SK-N-SH (cell line): ENCODE data around the gene GALNT17. TPM values are rescaled to one million over a fixed set of nuclear protein-coding genes. Genes with fewer than 3 reads are reported as not detected.

ENCODE experiments used
- CTCF ChIA-PET: fragments of 300-600, 350-600 bp; formaldehyde crosslinking; extraction: SDS; loops from one replicate; lab custom pipeline; 2021; lab: Yijun Ruan, JAX
- POLR2A ChIA-PET: fragments of 350-600 bp; sonication (Branson Sonifier 250); formaldehyde crosslinking; extraction: SDS; loops from one replicate; lab custom pipeline; 2020; ENCODE audit warnings: antibody characterized with exemption, inconsistent platforms; lab: Yijun Ruan, JAX
- DNase-seq: peaks from one replicate; pipeline ENCODE4 v3.0.0; 2012
- H2AFZ ChIP-seq: fragments of 200-600 bp; sonication (generic); 2 replicates; pipeline ENCODE4 v1.8.1; 2016; ENCODE audit warnings: antibody characterized with exemption, mild to moderate bottlenecking, low read depth
- H3F3A ChIP-seq: fragments of 200-600 bp; sonication (generic); replicated peaks from 2 replicates; pipeline ENCODE3; 2016; ENCODE audit warnings: antibody characterized with exemption, mild to moderate bottlenecking; ENCODE audit not compliant: insufficient read depth
- H3K27ac ChIP-seq, 2 experiments: fragments of 200-500 bp in 1 of 2; fragments of 200-600 bp in 1 of 2; sonication (Bioruptor generic) in 1 of 2; sonication (generic), shearing (Covaris generic) in 1 of 2; 2 replicates each; pipeline versions ENCODE4 v1.5.1 to v1.6.1; 2014 to 2016; ENCODE audit warnings: low read depth in 2 of 2, inconsistent platforms in 1 of 2, low read length in 1 of 2, mild to moderate bottlenecking in 1 of 2, mixed read lengths in 1 of 2
- H3K27me3 ChIP-seq: fragments of 200-600 bp; sonication (generic), shearing (Covaris generic); 2 replicates; pipeline ENCODE4 v1.6.1; 2016; ENCODE audit warnings: mixed run types; ENCODE audit not compliant: insufficient read depth
- H3K36me3 ChIP-seq, 2 experiments: fragments of 200-500 bp in 1 of 2; fragments of 200-600 bp in 1 of 2; sonication (Bioruptor generic) in 1 of 2; sonication (generic) in 1 of 2; replicated peaks in 1 of 2; 2 replicates each; pipeline versions ENCODE3 to v1.5.1; 2014 to 2016; ENCODE audit warnings: low read length in 1 of 2, mild to moderate bottlenecking in 1 of 2; ENCODE audit not compliant: insufficient read depth in 2 of 2, control insufficient read depth in 1 of 2
- H3K4me1 ChIP-seq, 2 experiments: fragments of 200-500 bp in 1 of 2; fragments of 200-600 bp in 1 of 2; sonication (Bioruptor generic) in 1 of 2; sonication (generic), shearing (Covaris generic) in 1 of 2; 2 replicates each; pipeline versions ENCODE4 v1.5.1 to v1.6.1; 2014 to 2016; ENCODE audit warnings: low read depth in 1 of 2, low read length in 1 of 2, mixed run types in 1 of 2; ENCODE audit not compliant: insufficient read depth in 2 of 2, control insufficient read depth in 1 of 2
- H3K4me2 ChIP-seq: fragments of 200-600 bp; sonication (generic), shearing (Covaris generic); 2 replicates; pipeline ENCODE4 v1.6.1; 2017; ENCODE audit warnings: mixed run types
- H3K4me3 ChIP-seq, 2 experiments: fragments of 200-500 bp in 1 of 2; fragments of 200-600 bp in 1 of 2; sonication (Bioruptor generic) in 1 of 2; sonication (generic), shearing (Covaris generic) in 1 of 2; 2 replicates each; pipeline versions ENCODE4 v1.5.1 to v1.8.1; 2014 to 2016; ENCODE audit warnings: low read depth in 2 of 2, inconsistent platforms in 1 of 2, low read length in 1 of 2, mild to moderate bottlenecking in 1 of 2, mixed read lengths in 1 of 2, moderate library complexity in 1 of 2
- H3K79me2 ChIP-seq: fragments of 200-600 bp; sonication (generic); 2 replicates; pipeline ENCODE4 v1.8.1; 2017; ENCODE audit warnings: mild to moderate bottlenecking; ENCODE audit not compliant: insufficient read depth
- H3K9ac ChIP-seq: fragments of 200-600 bp; sonication (generic); 2 replicates; pipeline ENCODE4 v1.6.1; 2017; ENCODE audit warnings: mixed run types
- H3K9me2 ChIP-seq: fragments of 200-600 bp; sonication (generic); 2 replicates; pipeline ENCODE4 v1.6.1; 2017; ENCODE audit warnings: mixed run types
- H3K9me3 ChIP-seq: fragments of 200-600 bp; sonication (generic); 2 replicates; pipeline ENCODE4 v1.6.1; 2017; ENCODE audit warnings: mixed run types, mild to moderate bottlenecking, moderate library complexity
- H4K20me1 ChIP-seq: fragments of 200-600 bp; sonication (generic); 2 replicates; pipeline ENCODE4 v1.6.1; 2017; ENCODE audit warnings: mild to moderate bottlenecking, mixed run types; ENCODE audit not compliant: insufficient read depth
- CHD2 ChIP-seq: fragments of 150-350 bp; IDR thresholded peaks from 2 replicates; pipeline ENCODE4 v1.6.1; 2018; ENCODE audit warnings: low read length; ENCODE audit not compliant: partially characterized antibody
- ELF1 ChIP-seq: IDR thresholded peaks from 2 replicates; pipeline ENCODE4 v1.4.0; 2012
- EP300 ChIP-seq, 2 experiments: IDR thresholded peaks; 2 replicates each; pipeline versions ENCODE4 v1.4.0 to v1.6.1; 2012; ENCODE audit warnings: borderline replicate concordance in 1 of 2, low read depth in 1 of 2, low read length in 1 of 2
- FOSL2 ChIP-seq: IDR thresholded peaks from 2 replicates; pipeline ENCODE4 v1.4.0; 2012; ENCODE audit warnings: low read depth, mild to moderate bottlenecking, moderate library complexity, borderline replicate concordance
- FOXJ3 ChIP-seq: sonication (generic); formaldehyde crosslinking; IDR thresholded peaks from 2 replicates; pipeline ENCODE4 v1.5.1; 2020; ENCODE audit warnings: mild to moderate bottlenecking, missing genetic modification reagents
- FOXM1 ChIP-seq: IDR thresholded peaks from 2 replicates; pipeline ENCODE4 v1.4.0; 2012; ENCODE audit warnings: low read depth, mild to moderate bottlenecking
- GABPA ChIP-seq: IDR thresholded peaks from 2 replicates; pipeline ENCODE4 v1.4.0; 2012; ENCODE audit warnings: low read depth, mild to moderate bottlenecking
- GATA2 ChIP-seq: sonication (generic); formaldehyde crosslinking; IDR thresholded peaks from 2 replicates; pipeline ENCODE4 v1.5.0; 2020; ENCODE audit warnings: mild to moderate bottlenecking, missing genetic modification reagents
- MEF2A ChIP-seq: IDR thresholded peaks from 2 replicates; pipeline ENCODE4 v1.4.0; 2012; ENCODE audit warnings: low read depth, borderline replicate concordance
- MXI1 ChIP-seq: IDR thresholded peaks from 2 replicates; pipeline ENCODE4 v1.6.1; 2012; ENCODE audit warnings: mild to moderate bottlenecking, low read depth, low read length, improper control_type of control experiment
- NRF1 ChIP-seq: IDR thresholded peaks from 2 replicates; pipeline ENCODE4 v1.6.1; 2012; ENCODE audit warnings: low read depth, mild to moderate bottlenecking, low read length
- POLR2AphosphoS5 ChIP-seq: IDR thresholded peaks from 2 replicates; pipeline ENCODE4 v1.6.1; 2012; ENCODE audit warnings: low read depth, low read length
- RAD21 ChIP-seq: IDR thresholded peaks from 2 replicates; pipeline ENCODE4 v1.6.1; 2012; ENCODE audit warnings: mild to moderate bottlenecking, low read length
- RXRA ChIP-seq: IDR thresholded peaks from 2 replicates; pipeline ENCODE4 v1.4.0; 2012; ENCODE audit warnings: low read depth, mild to moderate bottlenecking, borderline replicate concordance
- SMC3 ChIP-seq: IDR thresholded peaks from 2 replicates; pipeline ENCODE4 v1.6.1; 2012; ENCODE audit warnings: low read depth, low read length, improper control_type of control experiment
- TAF1 ChIP-seq: IDR thresholded peaks from 2 replicates; pipeline ENCODE4 v1.6.1; 2012; ENCODE audit warnings: low read depth, mild to moderate bottlenecking, low read length, moderate library complexity, borderline replicate concordance
- TCF12 ChIP-seq: IDR thresholded peaks from 2 replicates; pipeline ENCODE4 v1.4.0; 2012
- TEAD4 ChIP-seq: IDR thresholded peaks from 2 replicates; pipeline ENCODE4 v1.4.0; 2012; ENCODE audit warnings: mild to moderate bottlenecking, borderline replicate concordance; ENCODE audit not compliant: insufficient read depth
- YY1 ChIP-seq: IDR thresholded peaks from 2 replicates; pipeline ENCODE4 v1.4.0; 2012; ENCODE audit warnings: low read depth, mild to moderate bottlenecking
- WGBS: methylation state at CpG from one replicate; pipeline ENCODE4 v1.1.6; 2017; ENCODE audit warnings: low lambda C conversion rate; 5-methylcytosine and 5-hydroxymethylcytosine counted together
- polyA plus RNA-seq, 3 experiments: library from polyadenylated mRNA; depleted of rRNA; stranded (reverse); fragments of >200 nt; gene quantifications; 2 replicates each; pipeline ENCODE4 v1.2.3, GENCODE V29; 2012
- TF ChIP-seq, protein P1 (sequence below): IDR thresholded peaks from 2 replicates; pipeline ENCODE4 v1.4.0; 2012; ENCODE audit warnings: low read depth, borderline replicate concordance
- TF ChIP-seq, protein P2 (sequence below): fragments of 200-600 bp; sonication (generic); IDR thresholded peaks from 2 replicates; pipeline ENCODE4 v1.6.1; 2017; ENCODE audit warnings: antibody characterized with exemption, mild to moderate bottlenecking, moderate library complexity
- TF ChIP-seq, protein P3 (sequence below): IDR thresholded peaks from 2 replicates; pipeline ENCODE4; 2012

GALNT17 gene
- polyA plus RNA-seq, 1 of the 3 experiments (the other 2 are of a cell fraction), result not detected

DNA sequence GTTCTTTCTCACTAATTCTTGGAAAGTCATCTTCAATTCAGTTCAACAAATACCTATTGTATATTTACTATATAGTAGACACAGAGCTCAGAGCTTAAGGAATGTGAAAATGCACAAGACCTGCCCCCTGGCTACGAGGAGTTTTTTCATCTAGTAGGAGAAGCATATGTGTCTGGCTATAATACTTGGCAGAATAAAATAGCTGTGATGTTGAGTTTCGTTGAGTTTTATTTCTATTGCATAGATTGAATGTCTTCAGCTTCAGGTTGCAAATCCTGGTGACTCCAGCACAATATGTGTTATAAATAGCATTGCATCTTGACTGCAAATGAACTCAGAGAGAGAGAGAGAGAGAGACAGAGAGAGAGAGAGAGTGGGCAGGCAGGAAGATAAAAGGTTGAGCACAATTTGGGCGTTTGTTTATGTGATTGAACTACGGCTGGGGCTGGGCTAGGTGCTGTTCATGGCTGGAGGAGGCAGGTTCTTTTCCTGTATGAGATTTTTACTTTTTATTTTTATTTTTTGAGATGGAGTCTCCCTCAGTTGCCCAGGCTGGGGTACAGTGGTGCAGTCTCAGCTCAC lies 229.6 kb downstream of the GALNT17 start (continued):
- no peak for TF ChIP-seq MEF2A
- no peak for TF ChIP-seq FOXM1
- TF ChIP-seq, protein P1, sequence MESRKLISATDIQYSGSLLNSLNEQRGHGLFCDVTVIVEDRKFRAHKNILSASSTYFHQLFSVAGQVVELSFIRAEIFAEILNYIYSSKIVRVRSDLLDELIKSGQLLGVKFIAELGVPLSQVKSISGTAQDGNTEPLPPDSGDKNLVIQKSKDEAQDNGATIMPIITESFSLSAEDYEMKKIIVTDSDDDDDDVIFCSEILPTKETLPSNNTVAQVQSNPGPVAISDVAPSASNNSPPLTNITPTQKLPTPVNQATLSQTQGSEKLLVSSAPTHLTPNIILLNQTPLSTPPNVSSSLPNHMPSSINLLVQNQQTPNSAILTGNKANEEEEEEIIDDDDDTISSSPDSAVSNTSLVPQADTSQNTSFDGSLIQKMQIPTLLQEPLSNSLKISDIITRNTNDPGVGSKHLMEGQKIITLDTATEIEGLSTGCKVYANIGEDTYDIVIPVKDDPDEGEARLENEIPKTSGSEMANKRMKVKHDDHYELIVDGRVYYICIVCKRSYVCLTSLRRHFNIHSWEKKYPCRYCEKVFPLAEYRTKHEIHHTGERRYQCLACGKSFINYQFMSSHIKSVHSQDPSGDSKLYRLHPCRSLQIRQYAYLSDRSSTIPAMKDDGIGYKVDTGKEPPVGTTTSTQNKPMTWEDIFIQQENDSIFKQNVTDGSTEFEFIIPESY, result no peak
- TF ChIP-seq TEAD4, result no peak
- TF ChIP-seq, protein P2, sequence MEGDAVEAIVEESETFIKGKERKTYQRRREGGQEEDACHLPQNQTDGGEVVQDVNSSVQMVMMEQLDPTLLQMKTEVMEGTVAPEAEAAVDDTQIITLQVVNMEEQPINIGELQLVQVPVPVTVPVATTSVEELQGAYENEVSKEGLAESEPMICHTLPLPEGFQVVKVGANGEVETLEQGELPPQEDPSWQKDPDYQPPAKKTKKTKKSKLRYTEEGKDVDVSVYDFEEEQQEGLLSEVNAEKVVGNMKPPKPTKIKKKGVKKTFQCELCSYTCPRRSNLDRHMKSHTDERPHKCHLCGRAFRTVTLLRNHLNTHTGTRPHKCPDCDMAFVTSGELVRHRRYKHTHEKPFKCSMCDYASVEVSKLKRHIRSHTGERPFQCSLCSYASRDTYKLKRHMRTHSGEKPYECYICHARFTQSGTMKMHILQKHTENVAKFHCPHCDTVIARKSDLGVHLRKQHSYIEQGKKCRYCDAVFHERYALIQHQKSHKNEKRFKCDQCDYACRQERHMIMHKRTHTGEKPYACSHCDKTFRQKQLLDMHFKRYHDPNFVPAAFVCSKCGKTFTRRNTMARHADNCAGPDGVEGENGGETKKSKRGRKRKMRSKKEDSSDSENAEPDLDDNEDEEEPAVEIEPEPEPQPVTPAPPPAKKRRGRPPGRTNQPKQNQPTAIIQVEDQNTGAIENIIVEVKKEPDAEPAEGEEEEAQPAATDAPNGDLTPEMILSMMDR, result no peak
- TF ChIP-seq, all 33 proteins: peak for 0

DNA sequence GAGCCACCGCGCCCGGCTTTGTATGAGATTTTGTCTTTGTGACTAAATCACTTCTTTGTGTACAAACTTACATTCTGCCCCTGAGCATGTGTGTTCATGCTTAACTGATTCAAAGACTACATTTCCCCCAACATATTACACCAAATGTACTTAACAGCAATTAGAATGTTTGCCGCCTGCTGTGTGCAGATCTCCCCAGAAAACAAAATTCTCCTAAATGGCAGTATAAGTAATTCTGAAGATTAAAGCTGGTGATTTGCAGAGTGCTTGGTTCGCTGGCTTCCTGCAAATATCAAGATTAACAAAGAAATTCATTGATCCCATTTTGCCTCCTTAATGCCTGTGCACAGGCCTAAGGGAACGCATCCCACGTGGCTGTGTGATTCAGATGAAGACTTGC lies 230.3 kb downstream of the GALNT17 start:
- no peaks in the 10 kb centered on the region for H4K20me1 ChIP-seq
- no peak overlapping the region for H2AFZ ChIP-seq
- H3K27me3 ChIP-seq, result no peaks in the 10 kb centered on the region
- no peak overlapping the region for H3K4me2 ChIP-seq
- CTCF ChIA-PET, result no interaction called here
- H3K9me2 ChIP-seq, result no peaks in the 10 kb centered on the region
- H3K4me3 ChIP-seq, result no peak overlapping the region
- no peak overlapping the region for H3K9ac ChIP-seq
- no peaks in the 10 kb centered on the region for H3K79me2 ChIP-seq
- POLR2A ChIA-PET, result no interaction called here
- H3K36me3 ChIP-seq, result no peaks in the 10 kb centered on the region
- no peak for DNase-seq
- TF ChIP-seq EP300 (IDR thresholded peaks at IDR 0.05; ENCODE audit: borderline replicate concordance in 1 of 2, low read depth in 1 of 2, low read length in 1 of 2) (no peak), CHD2 (no peak), TAF1 (no peak), YY1 (no peak), GATA2 (CRISPR knock-in tag) (no peak), RXRA (no peak), TEAD4 (no peak), NRF1 (no peak), FOXJ3 (CRISPR knock-in tag) (no peak), RAD21 (no peak), FOSL2 (no peak), MXI1 (no peak), GABPA (no peak), TCF12 (no peak), POLR2AphosphoS5 (no peak), SMC3 (no peak), ELF1 (no peak)
- TF ChIP-seq, protein P2, result no peak
- TF ChIP-seq, protein P3, sequence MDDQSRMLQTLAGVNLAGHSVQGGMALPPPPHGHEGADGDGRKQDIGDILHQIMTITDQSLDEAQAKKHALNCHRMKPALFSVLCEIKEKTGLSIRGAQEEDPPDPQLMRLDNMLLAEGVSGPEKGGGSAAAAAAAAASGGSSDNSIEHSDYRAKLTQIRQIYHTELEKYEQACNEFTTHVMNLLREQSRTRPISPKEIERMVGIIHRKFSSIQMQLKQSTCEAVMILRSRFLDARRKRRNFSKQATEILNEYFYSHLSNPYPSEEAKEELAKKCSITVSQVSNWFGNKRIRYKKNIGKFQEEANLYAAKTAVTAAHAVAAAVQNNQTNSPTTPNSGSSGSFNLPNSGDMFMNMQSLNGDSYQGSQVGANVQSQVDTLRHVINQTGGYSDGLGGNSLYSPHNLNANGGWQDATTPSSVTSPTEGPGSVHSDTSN, result no peak
- TF ChIP-seq, protein P1, result no peak
- TF ChIP-seq, all 33 proteins: peak for 0
- Histone ChIP-seq H3K9me3 (no peaks in the 10 kb centered on the region), H3K27ac (no peak overlapping the region), H3K4me1 (no peaks in the 10 kb centered on the region), H3F3A (no peaks in the 10 kb centered on the region)
- WGBS, result 46% methylated on average over 7 of the region's 7 CpGs
